ENCODE data around the gene CDK18.

The CDK18 gene

DNA sequence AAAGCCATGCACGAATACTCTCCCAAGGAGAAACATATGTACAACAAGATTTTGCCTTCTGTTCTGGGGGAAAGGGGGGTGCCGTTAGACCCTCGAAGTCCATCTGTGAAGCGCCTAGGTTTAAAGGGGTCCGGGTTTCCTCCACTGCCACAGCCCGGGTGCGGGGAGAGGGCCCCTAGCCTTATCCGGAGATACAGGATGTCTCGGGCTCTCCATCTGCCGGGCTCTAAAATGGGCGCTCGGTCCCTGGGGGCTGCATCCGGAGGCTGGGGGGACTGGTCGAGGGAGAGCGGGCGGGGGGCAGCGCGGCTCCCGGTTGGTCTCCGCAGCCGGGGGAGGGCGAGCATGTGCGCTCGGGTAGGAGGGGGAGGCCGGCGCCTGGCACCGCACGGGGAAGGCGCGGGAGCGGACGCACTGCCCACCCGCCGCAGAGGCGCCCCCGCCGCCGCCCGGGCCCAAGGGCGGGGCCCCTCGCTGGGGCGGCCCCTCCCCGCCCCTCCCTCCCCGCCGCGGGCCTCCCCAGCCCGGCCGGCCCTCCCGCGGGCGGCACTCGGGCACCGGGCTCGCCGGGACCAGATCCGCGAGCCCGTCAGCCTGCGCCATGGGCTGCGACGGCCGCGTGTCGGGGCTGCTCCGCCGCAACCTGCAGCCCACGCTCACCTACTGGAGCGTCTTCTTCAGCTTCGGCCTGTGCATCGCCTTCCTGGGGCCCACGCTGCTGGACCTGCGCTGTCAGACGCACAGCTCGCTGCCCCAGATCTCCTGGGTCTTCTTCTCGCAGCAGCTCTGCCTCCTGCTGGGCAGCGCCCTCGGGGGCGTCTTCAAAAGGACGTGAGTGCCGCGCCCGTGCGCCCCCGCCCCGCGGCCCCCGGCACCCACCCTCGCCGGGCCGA is 64.2 kb downstream of the CDK18 start:
- no peak overlapping the region for H3K27ac ChIP-seq (ENCODE audit: low read length)
- H3K79me2 ChIP-seq (ENCODE audit: insufficient read depth, low read length) = no peaks in the 10 kb centered on the region
- H3K4me1 ChIP-seq (ENCODE audit: insufficient read depth, low read length) = no peaks in the 10 kb centered on the region
- H3K4me3 ChIP-seq (ENCODE audit: low read depth in 1 of 2, low read length in 2 of 2) = no peak overlapping the region
- ATAC-seq (ENCODE audit: insufficient read depth, low read depth) = no peak
- H4K20me1 ChIP-seq (ENCODE audit: insufficient read depth, low read length) = no peaks in the 10 kb centered on the region; the same call in 1 of the 2 replicates
- H3K27me3 ChIP-seq (ENCODE audit: insufficient read depth, low read length, poor library complexity) = peaks cover 28% of the 10 kb centered on the region
- no peak overlapping the region for H3K9ac ChIP-seq (ENCODE audit: low read depth, low read length)
- no peak for TF ChIP-seq EZH2 (IDR thresholded peaks at IDR 0.05; ENCODE audit: borderline replicate concordance, low read depth, low read length, severe bottlenecking)
- TF ChIP-seq, protein P1, sequence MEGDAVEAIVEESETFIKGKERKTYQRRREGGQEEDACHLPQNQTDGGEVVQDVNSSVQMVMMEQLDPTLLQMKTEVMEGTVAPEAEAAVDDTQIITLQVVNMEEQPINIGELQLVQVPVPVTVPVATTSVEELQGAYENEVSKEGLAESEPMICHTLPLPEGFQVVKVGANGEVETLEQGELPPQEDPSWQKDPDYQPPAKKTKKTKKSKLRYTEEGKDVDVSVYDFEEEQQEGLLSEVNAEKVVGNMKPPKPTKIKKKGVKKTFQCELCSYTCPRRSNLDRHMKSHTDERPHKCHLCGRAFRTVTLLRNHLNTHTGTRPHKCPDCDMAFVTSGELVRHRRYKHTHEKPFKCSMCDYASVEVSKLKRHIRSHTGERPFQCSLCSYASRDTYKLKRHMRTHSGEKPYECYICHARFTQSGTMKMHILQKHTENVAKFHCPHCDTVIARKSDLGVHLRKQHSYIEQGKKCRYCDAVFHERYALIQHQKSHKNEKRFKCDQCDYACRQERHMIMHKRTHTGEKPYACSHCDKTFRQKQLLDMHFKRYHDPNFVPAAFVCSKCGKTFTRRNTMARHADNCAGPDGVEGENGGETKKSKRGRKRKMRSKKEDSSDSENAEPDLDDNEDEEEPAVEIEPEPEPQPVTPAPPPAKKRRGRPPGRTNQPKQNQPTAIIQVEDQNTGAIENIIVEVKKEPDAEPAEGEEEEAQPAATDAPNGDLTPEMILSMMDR (IDR thresholded peaks at IDR 0.05; ENCODE audit: borderline replicate concordance, extremely low read depth, low read length, poor library complexity, severe bottlenecking) = no peak
- no peaks in the 10 kb centered on the region for H3K9me3 ChIP-seq (ENCODE audit: insufficient read depth, low read length, severe bottlenecking)
- no peak overlapping the region for H3K4me2 ChIP-seq (ENCODE audit: insufficient read depth, low read length)
- no peak for DNase-seq
- H3K36me3 ChIP-seq (ENCODE audit: insufficient read depth, low read length) = no peaks in the 10 kb centered on the region
- H2AFZ ChIP-seq (ENCODE audit: low read depth, low read length) = no peak overlapping the region

DNA sequence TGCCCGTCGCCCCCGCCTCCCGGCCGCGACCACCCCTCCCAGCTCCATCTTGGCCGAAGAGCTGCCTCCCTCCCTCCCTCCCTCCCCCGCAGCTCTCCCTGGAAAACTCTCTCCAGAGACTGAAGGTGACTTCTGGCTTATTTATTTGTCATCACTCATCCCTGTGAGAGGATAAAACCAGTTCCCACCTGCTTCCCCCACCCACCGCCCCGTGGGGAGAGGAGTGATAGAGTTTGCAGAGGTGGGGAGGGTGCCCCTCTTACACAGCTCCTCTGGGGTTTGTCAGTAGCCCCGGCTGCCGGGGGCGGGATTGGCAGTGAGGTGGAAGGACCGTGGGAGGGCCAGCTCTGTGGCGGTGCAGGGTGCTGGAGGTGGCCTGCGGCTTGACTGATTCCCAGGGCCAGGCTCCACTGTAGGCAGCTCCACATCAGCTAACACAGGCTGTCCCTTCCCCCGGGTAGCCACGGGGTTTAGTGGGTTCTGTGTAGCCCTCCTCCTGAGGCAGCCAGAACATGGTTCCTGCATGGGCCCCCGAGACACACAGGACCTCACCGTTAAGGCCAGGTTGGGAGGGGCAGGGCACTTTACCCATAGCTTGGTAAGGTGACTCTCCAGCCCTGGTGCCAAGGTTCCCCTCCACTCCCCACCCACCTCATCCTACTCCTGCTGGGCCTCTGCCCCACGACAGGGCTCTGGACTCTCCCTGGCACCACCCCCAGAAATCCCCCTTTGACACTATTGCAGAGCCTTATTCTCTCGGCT is 65.1 kb downstream of the CDK18 start:
- H3K27ac ChIP-seq (ENCODE audit: low read length) = no peak overlapping the region
- H3K4me2 ChIP-seq (ENCODE audit: insufficient read depth, low read length) = no peak overlapping the region
- TF ChIP-seq, protein P1 (IDR thresholded peaks at IDR 0.05; ENCODE audit: borderline replicate concordance, extremely low read depth, low read length, poor library complexity, severe bottlenecking) = no peak
- TF ChIP-seq EZH2 (IDR thresholded peaks at IDR 0.05; ENCODE audit: borderline replicate concordance, low read depth, low read length, severe bottlenecking) = no peak
- no peaks in the 10 kb centered on the region for H3K4me1 ChIP-seq (ENCODE audit: insufficient read depth, low read length)
- no peaks in the 10 kb centered on the region; the same call in 1 of the 2 replicates for H4K20me1 ChIP-seq (ENCODE audit: insufficient read depth, low read length)
- H3K27me3 ChIP-seq (ENCODE audit: insufficient read depth, low read length, poor library complexity) = peaks cover 29% of the 10 kb centered on the region
- no peaks in the 10 kb centered on the region for H3K36me3 ChIP-seq (ENCODE audit: insufficient read depth, low read length)
- DNase-seq = no peak
- H3K79me2 ChIP-seq (ENCODE audit: insufficient read depth, low read length) = no peaks in the 10 kb centered on the region
- no peak for ATAC-seq (ENCODE audit: insufficient read depth, low read depth)
- no peak overlapping the region for H3K9ac ChIP-seq (ENCODE audit: low read depth, low read length)
- H2AFZ ChIP-seq (ENCODE audit: low read depth, low read length) = no peak overlapping the region
- no peak overlapping the region for H3K4me3 ChIP-seq (ENCODE audit: low read depth in 1 of 2, low read length in 2 of 2)
- H3K9me3 ChIP-seq (ENCODE audit: insufficient read depth, low read length, severe bottlenecking) = no peaks in the 10 kb centered on the region

DNA sequence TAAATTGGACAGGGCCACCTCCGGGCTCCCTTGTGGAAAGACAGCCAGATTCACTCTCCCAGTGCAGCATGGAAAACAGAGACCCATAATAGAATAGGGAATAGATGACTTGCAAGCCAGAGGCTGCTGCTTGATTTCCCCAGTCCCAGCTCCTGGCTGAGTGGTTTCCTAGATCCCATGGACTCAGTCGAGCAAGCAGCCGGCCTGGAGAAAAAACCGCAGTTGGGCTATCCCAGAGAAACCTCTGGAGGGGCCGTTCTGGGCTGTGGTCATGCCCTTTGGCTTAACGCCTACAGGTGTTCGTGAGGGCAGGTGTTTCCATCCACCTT is 65.7 kb downstream of the CDK18 start:
- Histone ChIP-seq H3K9me3 (ENCODE audit: insufficient read depth, low read length, severe bottlenecking) (no peaks in the 10 kb centered on the region), H3K27me3 (ENCODE audit: insufficient read depth, low read length, poor library complexity) (peaks cover 34% of the 10 kb centered on the region), H3K4me1 (ENCODE audit: insufficient read depth, low read length) (no peaks in the 10 kb centered on the region), H3K4me3 (ENCODE audit: low read depth in 1 of 2, low read length in 2 of 2) (no peak overlapping the region), H3K9ac (ENCODE audit: low read depth, low read length) (no peak overlapping the region), H2AFZ (ENCODE audit: low read depth, low read length) (no peak overlapping the region), H4K20me1 (ENCODE audit: insufficient read depth, low read length) (no peaks in the 10 kb centered on the region; the same call in 1 of the 2 replicates), H3K27ac (ENCODE audit: low read length) (no peak overlapping the region), H3K36me3 (ENCODE audit: insufficient read depth, low read length) (no peaks in the 10 kb centered on the region), H3K79me2 (ENCODE audit: insufficient read depth, low read length) (no peaks in the 10 kb centered on the region), H3K4me2 (ENCODE audit: insufficient read depth, low read length) (no peak overlapping the region)
- ATAC-seq (ENCODE audit: insufficient read depth, low read depth) (no peak), DNase-seq (no peak)
- no peak for TF ChIP-seq EZH2 (IDR thresholded peaks at IDR 0.05; ENCODE audit: borderline replicate concordance, low read depth, low read length, severe bottlenecking)
- TF ChIP-seq, protein P1 (IDR thresholded peaks at IDR 0.05; ENCODE audit: borderline replicate concordance, extremely low read depth, low read length, poor library complexity, severe bottlenecking) = no peak

All from DND-41 (cell line).